Uterus (tissue), 4 donors: ENCODE measurements around the gene TMEM52B. TPM values are rescaled to one million over a fixed set of nuclear protein-coding genes. Genes with fewer than 3 reads are reported as not detected.
A peak's percentile ranks its signal among the peaks of the same experiment; 100 is the strongest.

Source experiments
- DNase-seq, 2 donors: peaks; one replicate each; pipeline ENCODE4 v3.0.0-alpha.2; 2019 to 2020
- H3K27ac ChIP-seq, 2 donors: fragments of 200-600 bp; sonication (generic); 1 replicate in 1 of 2; 2 replicates in 1 of 2; pipeline ENCODE4 v1.5.1; 2016 to 2018
- H3K27me3 ChIP-seq, 2 donors: fragments of 200-600 bp; sonication (generic); one replicate each; pipeline ENCODE4 v1.5.1; 2018 to 2019; ENCODE audit warnings: control low read depth in 1 of 2
- H3K36me3 ChIP-seq, 2 donors: fragments of 200-600 bp; sonication (generic); one replicate each; pipeline ENCODE4 v1.5.1; 2019; ENCODE audit warnings: control low read depth in 1 of 2
- H3K4me1 ChIP-seq, 2 donors: fragments of 200-600 bp; sonication (generic); one replicate each; pipeline ENCODE4 v1.5.1; 2018 to 2019; ENCODE audit warnings: control low read depth in 1 of 2
- H3K4me3 ChIP-seq, 2 donors: fragments of 200-600 bp; sonication (generic); 1 replicate in 1 of 2; 2 replicates in 1 of 2; pipeline ENCODE4 v1.5.1; 2018 to 2019; ENCODE audit warnings: mild to moderate bottlenecking in 1 of 2
- H3K9me3 ChIP-seq, 2 donors: fragments of 200-600 bp; sonication (generic); one replicate each; pipeline ENCODE4 v1.5.1; 2019; ENCODE audit warnings: control low read depth in 1 of 2
- POLR2A ChIP-seq, 2 donors: fragments of 450-650 bp; IDR thresholded peaks; one replicate each; pipeline ENCODE4 v1.6.1; 2016; ENCODE audit warnings: antibody characterized with exemption in 2 of 2, mild to moderate bottlenecking in 1 of 2, moderate library complexity in 1 of 2
- intact Hi-C: fragments of 100-400 bp; cut with DNase I; formaldehyde crosslinking; loops from one replicate; pipeline ENCODE4 v1.15.1; 2023; ENCODE audit warnings: low total_unique reads
- total RNA-seq, 4 donors: library from RNA; depleted of rRNA in 3 of 4; stranded (reverse); fragments of >200 nt in 3 of 4; gene quantifications; one replicate each; pipeline versions ENCODE4 v1.1.0 to v1.2.4, GENCODE V29; 2014 to 2023
- TF ChIP-seq, protein P1 (sequence below), 4 experiments: fragments of 200-600 bp in 2 of 4; fragments of 450-650 bp in 2 of 4; sonication (generic) in 2 of 4; IDR thresholded peaks; one replicate each; pipeline ENCODE4 v1.5.1; 2016 to 2019; ENCODE audit warnings: antibody characterized with exemption in 4 of 4, mild to moderate bottlenecking in 2 of 4, moderate library complexity in 1 of 4
- donor health status: DM: yes; HTN: yes; CAD: no.

The TMEM52B gene
- total RNA-seq, 4 donors from 2014 or later = not detected

DNA sequence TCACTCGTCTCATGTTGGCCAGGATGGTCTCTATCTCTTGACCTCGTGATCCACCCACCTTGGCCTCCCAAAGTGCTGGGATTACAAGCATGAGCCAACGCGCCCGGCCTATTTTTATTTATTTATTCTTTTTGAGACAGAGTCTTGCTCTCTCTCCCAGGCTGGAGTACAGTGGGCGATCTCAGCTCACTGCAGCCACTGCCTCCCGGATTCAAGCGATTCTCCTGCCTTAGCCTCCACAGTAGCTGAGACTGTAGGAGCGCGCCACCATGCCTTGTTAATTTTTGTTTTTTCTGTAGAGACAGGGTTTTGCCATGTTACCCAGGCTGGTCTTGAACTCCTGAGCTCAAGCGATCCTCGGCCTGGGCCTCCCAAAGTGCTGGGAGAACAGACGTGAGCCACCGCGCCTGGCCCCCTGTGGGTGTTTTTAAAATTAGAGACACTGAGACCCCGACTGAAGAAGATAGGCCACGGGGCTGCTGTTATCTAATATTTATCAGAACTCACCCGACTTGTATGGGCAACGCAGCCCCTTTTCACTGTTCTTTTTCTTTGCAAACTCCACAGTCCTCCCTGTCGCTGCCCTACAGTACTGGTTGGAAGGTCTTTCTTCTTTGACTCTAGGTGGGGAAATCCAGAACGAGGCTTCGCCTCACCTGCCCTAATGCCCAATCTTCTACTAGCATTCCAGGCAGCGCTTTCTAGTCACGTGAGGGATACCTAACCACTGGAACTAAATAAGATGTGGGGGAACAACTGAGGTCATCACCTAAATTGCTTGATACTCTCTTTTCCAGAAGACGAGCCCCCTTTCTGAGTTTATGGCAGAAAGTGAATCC is 32.5 kb downstream of the TMEM52B start:
- TF ChIP-seq, protein P1, sequence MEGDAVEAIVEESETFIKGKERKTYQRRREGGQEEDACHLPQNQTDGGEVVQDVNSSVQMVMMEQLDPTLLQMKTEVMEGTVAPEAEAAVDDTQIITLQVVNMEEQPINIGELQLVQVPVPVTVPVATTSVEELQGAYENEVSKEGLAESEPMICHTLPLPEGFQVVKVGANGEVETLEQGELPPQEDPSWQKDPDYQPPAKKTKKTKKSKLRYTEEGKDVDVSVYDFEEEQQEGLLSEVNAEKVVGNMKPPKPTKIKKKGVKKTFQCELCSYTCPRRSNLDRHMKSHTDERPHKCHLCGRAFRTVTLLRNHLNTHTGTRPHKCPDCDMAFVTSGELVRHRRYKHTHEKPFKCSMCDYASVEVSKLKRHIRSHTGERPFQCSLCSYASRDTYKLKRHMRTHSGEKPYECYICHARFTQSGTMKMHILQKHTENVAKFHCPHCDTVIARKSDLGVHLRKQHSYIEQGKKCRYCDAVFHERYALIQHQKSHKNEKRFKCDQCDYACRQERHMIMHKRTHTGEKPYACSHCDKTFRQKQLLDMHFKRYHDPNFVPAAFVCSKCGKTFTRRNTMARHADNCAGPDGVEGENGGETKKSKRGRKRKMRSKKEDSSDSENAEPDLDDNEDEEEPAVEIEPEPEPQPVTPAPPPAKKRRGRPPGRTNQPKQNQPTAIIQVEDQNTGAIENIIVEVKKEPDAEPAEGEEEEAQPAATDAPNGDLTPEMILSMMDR (IDR thresholded peaks at IDR 0.05) = no peak
- TF ChIP-seq POLR2A (IDR thresholded peaks at IDR 0.05) = no peak
- Histone ChIP-seq H3K9me3 (no peaks in the 10 kb centered on the region), H3K4me3 (peak overlapping the region in 1 of 2 donors; percentile 91), H3K36me3 (no peaks in the 10 kb centered on the region), H3K4me1 (peaks cover 0 to 5% of the 10 kb centered on the region in 2 donors), H3K27ac (peak overlapping the region; percentile 100), H3K27me3 (no peaks in the 10 kb centered on the region)
- intact Hi-C loops = loop anchor here (10.0 kb wide), 1 partner anchor 153 kb away; no protein-coding TSS in a partner anchor
- peak in 1 of 2 donors; percentile 28 for DNase-seq

DNA sequence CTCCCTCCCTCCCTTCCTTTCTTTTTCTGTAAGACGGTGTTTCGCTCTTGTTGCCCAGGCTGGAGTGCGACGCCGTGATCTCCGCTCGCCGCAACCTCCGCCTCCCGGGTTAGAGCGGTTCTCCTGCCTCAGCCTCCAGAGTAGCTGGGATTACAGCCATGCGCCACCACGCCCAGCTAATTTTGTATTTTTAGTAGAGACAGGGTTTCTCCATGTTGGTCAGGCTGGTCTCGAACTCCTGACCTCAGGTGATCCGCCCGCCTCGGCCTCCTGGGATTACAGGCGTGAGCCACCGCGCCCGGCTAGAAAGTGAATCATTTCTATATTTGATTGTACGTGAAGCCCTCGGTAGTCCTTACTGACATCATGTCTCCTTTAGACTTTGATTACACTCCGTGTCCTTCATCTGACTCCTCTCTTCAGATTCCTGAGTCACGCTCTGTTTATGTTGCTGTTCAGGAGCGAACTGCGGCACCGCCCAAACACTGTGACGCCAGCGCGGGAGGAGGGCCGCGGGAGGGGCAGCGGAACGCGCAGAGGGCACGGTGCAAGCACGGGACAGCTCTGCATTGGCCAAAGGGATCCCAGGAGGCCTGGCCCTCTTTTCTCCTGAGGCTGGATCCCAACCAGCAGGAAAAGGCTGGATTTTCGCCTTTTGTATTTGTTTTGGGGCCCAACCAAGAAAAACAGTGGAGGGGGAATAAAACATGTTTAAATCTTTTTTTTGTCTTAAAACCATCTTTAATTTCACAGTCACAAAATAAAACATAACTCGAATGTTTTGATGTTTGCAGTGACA is 33.3 kb downstream of the TMEM52B start:
- peak overlapping the region; percentile 84 to 91 for H3K4me3 ChIP-seq
- H3K36me3 ChIP-seq = no peaks in the 10 kb centered on the region
- peak overlapping the region; percentile 100 for H3K27ac ChIP-seq
- DNase-seq = peak; percentile 98
- TF ChIP-seq, protein P1 (IDR thresholded peaks at IDR 0.05) = no peak
- TF ChIP-seq POLR2A (IDR thresholded peaks at IDR 0.05) = peak; percentile 67 to 95
- intact Hi-C loops = loop anchor here (10.0 kb wide), 1 partner anchor 153 kb away; no protein-coding TSS in a partner anchor
- peaks cover 0 to 6% of the 10 kb centered on the region in 2 donors for H3K4me1 ChIP-seq
- no peaks in the 10 kb centered on the region for H3K9me3 ChIP-seq
- H3K27me3 ChIP-seq = no peaks in the 10 kb centered on the region

DNA sequence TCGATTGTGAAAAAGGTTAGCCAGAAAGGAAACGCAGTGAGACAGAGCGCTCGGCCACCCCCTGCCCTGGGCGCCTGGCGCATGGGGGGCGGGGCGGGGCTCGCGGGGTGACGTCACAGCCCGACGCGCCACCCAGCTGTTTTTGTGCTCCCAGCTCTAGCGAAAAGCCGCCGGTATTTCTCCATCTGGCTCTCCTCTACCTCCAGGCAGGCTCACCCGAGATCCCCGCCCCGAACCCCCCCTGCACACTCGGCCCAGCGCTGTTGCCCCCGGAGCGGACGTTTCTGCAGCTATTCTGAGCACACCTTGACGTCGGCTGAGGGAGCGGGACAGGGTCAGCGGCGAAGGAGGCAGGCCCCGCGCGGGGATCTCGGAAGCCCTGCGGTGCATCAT is 33.9 kb downstream of the TMEM52B start, which contains the start of gene GABARAPL1:
Gene GABARAPL1, plus strand, starts transcription at position 139 of the 393 bp plus-strand sequence. Its CDS starts 253 bp downstream, at position 392.
- peak; percentile 65 to 69 for TF ChIP-seq POLR2A (IDR thresholded peaks at IDR 0.05)
- TF ChIP-seq, protein P1 (IDR thresholded peaks at IDR 0.05) = no peak
- DNase-seq = peak; percentile 89 to 90
- Histone ChIP-seq H3K36me3 (no peaks in the 10 kb centered on the region), H3K27ac (peak within 1 kb of the TSS; percentile 100), H3K27me3 (no peaks in the 10 kb centered on the region), H3K4me1 (peaks cover 0 to 10% of the 10 kb centered on the region in 2 donors), H3K9me3 (no peaks in the 10 kb centered on the region), H3K4me3 (peak within 1 kb of the TSS; percentile 84 to 91)
- intact Hi-C loops = loop anchor here (10.0 kb wide), 1 partner anchor 152 kb away; no protein-coding TSS in a partner anchor

DNA sequence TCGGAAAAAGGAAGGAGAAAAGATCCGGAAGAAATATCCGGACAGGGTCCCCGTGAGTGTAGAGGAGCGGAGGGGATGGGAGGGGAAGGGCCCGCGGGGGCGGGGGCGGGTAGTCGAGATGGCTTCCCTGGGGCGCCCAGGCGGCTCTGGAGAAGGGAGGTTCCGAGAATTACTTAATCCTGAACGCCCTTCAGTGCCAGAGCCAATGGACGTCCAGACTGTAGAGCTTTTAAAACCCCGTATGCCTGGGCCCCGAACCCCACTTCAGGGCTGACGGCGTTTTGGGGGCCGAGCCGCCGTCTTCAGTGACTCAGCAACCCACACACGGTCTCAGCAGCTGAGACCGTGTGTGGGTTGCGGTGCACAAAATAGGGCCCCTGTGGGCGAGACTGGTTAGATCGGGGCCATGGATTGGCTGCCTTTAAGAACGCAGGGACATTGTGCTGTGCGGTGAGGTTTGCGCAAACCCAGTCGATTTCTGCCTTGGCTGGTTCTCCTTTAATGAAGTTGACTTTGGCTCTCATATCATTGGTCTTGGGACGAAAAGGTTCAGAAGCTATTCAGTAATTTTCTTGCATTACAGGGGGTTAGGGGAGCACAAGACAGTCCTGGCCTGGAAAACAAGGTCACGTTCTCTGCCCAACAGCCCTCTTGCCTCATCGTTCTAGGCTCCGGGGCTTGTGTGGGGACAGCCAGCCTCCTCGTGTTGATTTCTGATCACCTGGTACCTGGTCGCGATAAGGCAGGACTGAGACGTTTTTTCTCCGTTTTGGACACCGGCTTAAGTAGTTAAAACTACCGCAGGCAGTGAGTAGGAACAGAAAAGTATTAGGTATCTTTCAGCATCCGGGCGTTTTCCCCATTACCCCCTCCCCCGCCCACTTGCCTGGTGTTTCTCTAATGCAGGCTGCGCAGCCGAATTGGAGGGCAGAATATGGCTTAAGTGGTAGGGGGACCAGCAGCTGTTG is 34.6 kb downstream of the TMEM52B start:
- no peaks in the 10 kb centered on the region for H3K36me3 ChIP-seq
- DNase-seq = peak; percentile 74 to 83
- H3K27me3 ChIP-seq = no peaks in the 10 kb centered on the region
- peak overlapping the region; percentile 84 to 91 for H3K4me3 ChIP-seq
- peaks cover 0 to 10% of the 10 kb centered on the region in 2 donors for H3K4me1 ChIP-seq
- TF ChIP-seq, protein P1 (IDR thresholded peaks at IDR 0.05) = peak in 1 of 4 experiments; percentile 5
- TF ChIP-seq POLR2A (IDR thresholded peaks at IDR 0.05) = peak; percentile 7 to 49
- intact Hi-C loops = loop anchor here (10.0 kb wide), 1 partner anchor 151 kb away; no protein-coding TSS in a partner anchor
- no peaks in the 10 kb centered on the region for H3K9me3 ChIP-seq
- peak overlapping the region; percentile 100 for H3K27ac ChIP-seq
